Activated CD4-positive, alpha-beta T cell treated with anti-CD3 and anti-CD28 coated beads, Interleukin-2, amount 50 U/mL, for 16 hours (primary cell): ENCODE measurements around the gene MGRN1.

ENCODE experiments used
- DNase-seq: peaks from one replicate; pipeline ENCODE4 v3.0.0-alpha.2; 2020

The MGRN1 gene

DNA sequence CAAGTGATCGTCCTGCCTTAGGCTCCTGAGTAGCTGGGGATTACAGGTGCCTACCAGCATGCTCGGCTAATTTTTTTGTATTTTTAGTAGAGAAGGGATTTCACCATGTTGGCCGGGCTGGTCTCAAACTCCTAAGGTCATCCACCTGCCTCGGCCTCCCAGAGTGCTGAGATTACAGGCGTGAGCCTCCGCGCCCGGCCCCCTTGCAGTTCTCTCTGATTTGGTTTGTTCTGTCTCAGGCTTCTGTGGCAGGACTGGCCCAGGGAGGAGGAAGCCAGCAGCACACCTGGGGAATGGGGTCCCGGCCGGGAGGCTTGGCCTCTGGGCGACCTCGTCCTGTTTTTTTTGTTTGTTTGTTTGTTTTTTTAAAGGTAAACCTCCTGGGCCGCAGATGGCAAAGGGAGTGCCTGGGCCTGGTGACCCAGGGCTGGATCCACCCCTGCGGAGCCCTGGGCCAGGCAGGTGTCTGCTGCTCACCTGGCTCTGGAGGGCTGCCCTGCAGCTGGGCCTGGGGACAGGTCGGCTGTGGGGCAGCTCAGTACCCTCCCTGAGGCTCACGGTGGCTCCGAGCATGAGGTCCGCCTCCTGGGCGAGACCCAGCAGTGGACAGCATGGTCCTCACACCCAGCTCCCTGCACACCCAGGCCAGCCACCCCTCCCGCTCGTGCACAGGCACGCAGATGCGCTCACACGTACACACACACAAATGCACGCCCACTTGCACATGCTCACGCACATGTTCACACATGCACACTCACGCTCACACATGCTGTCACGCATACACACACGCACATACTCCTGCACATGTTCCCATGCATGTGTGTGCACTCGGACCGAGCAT, 65.5 kb downstream of the MGRN1 start:
- DNase-seq, result no peak

DNA sequence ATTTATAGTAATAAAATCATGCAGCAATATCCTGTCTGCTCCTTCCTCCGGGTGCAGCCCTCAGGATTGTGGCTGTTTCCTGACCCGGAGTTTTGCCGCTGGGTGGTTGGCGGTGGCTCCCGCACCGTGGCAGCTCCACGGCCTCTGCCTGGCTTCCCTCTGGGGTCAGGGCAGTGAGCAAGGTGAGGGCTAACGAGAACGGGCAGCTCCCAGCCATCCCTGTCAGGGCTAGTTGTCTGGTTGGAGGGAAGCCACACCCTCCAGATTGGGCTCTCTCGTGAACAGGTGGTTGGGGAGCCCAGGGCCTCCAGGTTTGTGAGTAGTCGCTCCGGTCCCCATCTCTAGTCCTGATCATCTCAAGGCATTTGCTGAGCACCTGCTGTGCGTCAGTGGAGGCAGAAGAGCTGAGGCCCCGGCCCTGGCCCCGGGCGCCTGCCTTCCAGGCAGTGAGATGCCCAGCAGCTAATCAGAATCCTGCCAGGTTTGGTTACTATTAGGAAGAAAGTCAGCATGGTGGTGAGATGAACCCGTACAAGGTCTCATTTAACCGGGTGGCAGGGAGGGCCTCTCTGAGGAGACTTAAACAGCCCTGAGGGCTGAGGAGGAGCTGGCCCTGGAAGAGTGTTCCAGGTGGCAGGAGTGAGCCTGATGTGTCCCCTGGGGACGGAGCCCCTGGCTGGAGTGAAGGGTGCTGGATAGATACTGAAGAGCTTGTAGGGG, 66.5 kb downstream of the MGRN1 start:
- no peak for DNase-seq

DNA sequence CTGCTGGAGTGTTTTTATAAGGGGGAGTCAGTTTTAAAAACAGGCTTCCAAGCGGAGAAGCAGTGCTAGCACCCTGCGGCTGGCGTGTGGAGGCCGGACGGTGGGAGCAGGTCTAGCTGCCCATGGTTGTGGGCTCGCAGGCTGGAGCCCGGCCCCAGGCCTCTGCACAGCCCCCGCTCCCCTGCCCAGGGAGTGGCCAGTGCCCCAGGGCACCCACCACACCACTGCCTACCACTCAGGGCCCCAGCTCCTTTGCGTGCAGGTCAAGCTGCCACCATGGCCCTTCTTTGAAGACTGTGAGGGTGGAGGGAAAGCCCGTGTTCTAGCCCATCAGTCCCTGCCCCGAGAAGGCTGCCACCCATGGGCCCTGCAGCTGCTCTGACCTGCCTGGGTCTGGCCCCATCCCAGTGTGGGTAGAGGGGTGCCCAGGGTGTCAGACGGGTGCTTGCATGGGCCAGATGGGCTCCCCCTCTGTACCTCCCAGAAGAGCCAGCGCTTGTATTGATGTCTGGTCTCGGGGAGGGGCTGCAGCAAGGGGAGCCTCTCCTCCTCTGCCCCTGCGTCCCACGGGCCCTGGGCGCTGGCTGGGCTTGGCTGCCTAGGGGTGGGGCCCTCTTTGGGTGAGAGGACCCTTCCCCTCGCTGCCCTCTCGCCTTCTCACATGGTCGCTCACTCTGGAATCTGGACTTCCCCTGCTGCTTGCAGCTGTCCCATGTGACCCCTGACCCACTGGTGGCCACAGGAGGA, 67.2 kb downstream of the MGRN1 start:
- DNase-seq, result no peak

DNA sequence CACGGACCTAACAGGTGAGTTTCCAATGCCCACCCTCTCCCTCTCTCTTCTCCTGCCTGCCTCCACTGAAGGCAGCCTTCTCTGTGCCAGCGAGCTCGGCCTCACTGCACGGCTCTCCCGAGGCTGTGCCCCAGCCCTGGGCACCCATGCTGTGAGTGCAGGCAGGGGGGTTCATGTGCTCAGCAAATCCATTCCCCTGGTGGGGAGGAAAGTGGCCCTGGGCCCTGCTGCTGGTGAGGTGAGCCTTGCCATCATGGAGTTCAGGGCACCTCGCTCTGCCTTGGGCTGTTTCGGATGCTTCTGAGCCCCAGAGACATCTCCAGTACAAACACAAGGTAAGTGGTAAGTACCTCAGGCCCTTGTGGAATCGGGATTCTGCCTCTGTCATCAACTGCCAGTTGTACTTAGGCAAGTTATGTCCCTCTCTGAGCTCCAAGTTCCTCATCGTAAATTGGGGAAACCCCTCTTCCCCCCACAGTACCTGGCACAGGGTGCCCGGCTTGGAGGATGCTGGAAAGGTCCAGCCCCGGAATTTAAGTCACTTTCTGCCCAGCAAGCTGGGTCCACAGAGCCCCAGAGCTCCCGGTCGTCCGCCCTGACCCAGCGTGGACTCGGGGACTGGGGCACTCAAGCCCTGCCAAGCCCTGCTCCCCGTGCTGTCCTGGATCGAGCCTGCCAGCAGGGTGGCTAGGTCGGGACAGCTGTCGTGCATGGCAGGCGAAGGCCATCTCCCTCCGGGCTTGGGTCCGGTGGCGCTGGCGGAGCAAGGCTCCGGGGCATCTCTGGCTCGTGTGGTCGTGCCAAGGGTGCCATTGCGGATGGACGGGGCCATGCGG, 68.1 kb downstream of the MGRN1 start:
- no peak for DNase-seq

DNA sequence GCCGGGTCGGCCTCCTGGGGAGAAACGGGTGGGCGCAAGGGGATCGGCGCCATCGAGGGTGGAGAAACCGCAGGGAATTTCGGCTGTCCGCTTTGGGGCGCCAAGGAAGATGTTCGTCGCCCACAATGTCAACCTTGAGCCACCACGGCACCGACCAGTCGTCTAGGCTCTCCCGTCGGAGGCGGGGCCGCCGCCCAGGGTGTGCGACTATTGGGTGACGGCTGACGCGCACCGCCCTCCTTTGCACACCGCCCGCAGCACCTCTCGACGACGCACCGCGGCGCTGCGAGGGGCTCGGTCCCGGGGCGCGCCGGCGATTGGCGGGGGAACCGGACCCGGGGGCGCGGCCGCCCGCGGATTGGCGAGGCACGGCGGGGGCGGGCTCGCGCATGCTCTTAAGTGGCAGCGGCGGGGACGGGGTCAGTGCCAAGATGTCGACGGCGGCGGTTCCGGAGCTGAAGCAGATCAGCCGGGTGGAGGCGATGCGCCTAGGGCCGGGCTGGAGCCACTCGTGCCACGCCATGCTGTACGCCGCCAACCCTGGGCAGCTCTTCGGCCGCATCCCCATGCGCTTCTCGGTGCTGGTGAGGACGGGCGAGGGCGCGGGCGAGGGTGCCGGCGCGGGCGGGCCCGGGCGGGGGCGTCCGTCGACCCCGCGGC, 68.8 kb downstream of the MGRN1 start, which contains the start of gene NUDT16L1:
Gene NUDT16L1 (plus strand): TSS at position 267 of the 660 bp plus-strand sequence. CDS start 165 bp downstream, at position 432.
- DNase-seq, result peak; percentile 97

DNA sequence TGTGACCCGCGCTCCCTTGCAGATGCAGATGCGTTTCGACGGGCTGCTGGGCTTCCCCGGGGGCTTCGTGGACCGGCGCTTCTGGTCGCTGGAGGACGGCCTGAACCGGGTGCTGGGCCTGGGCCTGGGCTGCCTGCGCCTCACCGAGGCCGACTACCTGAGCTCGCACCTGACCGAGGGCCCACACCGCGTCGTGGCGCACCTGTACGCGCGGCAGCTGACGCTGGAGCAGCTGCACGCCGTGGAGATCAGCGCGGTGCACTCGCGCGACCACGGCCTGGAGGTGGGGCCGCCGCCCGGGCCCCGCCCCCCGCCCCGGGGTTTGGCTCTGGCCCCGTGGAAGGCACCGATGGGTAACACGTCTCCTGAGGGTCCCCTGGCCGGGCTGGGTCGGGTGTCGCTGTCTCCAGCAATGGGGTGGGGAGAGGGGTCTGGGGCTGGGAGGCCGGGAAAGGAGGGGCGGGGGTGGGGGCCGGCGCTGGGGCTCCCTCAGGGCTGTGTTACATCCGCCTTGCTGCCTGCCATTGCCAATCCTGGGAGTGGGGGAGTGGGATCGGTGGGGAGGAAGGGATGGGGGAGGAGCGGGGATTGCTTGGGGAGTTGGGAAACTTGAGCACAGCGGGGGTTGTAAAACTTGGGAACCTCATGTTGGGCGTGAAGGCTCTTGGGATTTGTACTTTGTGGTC, 69.5 kb downstream of the MGRN1 start:
- DNase-seq, result peak; percentile 40

DNA sequence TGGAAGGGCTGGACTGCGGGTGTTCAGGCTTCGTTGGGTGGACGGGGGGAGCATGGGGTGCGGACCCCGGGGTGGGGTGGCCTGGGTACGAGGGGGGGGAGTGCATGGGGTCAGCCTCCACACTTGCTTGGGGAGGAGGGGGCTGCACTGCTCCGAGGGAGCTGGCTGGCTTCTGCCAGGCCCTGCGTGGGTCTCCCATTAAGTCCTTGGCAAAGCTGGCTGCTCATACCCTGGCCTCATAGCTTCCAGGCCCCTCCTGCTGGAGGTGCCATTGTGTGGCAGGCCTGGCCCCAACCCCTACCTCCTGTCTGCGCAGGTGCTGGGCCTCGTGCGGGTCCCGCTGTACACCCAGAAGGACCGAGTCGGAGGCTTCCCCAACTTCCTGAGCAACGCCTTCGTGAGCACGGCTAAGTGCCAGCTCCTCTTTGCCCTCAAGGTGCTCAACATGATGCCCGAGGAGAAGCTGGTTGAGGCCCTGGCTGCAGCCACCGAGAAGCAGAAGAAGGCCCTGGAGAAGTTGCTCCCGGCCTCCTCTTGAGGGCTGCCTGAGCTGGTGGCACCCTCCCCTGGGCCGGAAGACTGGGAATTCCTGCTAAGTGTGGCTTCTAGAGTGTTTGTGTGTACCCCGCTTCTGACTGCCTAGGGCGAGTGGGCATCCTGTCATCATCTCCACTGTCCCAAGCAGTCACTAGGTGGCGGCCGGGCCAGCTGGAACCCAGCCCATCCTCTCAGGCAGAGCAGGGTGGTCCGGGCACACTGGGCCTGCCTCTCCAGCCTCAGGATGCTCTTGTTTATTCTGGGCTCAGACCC, 70.2 kb downstream of the MGRN1 start:
- no peak for DNase-seq

DNA sequence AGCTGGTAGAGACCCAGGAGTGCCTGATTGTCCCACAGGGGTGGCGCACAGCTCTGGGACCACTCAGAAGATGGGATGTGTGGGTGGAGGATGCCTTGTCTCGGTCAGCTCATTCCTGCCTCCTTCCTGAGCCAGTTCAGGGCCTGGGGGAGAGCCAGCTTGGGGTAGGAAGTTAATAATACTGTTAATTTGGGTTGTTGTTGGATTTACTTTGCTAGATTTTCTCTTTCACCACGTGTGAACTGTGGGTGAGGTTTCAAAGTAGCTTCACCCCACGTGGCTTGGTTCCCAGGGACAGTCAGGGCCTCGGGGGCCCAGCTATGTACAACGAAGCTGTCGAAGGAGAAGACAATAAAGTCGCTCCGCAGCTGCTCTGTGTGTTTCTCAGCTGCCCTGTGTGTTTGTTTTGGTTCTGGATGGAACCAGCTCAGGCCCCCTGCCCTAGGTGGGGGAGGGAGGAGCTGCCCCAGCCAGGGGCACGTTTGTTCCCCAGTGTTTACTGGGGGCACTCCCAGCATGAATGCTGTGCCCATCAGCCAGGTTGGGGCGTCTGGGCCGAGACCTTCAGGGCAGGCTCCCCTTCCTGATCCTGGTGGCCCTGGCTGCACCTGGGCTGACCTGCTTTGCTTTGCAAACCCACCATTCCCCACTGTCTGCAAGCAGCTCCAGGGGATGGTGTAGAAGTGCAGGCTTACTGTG, 71.0 kb downstream of the MGRN1 start:
- DNase-seq, result no peak

DNA sequence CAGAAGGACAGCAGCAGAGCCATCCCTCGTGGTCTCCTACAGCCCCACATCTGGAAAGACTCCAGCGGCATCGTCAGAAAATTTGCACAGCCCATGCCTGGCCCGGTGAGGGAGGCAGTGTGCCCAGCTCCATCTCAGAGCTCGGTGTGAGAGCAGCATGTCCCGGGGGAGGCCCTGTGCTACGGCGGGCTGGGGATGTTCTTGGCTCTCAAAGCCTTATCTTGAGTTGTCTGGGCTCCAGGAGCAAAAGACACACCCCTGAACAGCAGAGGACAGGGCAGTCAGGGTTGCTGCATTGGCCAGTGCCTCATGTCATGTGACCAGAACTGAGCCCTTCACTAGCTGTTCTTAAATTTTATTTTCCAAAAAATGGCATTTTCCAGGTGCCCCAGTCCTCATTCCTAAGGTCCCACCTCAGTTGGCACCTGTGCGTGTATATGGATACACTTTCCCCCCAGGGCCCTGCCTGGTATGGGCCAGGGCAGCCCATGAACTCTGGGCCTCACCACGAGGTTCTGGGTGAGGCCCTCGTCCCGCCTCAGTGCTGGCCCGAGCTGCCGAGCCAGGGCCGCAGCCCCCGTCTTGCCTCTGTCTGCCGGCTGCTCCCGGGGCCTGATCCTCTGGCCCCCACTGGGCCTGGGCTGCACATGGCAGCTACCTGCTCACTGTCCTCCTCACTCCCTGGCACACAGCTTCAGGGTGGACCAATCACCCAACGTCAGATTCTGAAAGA, 71.7 kb downstream of the MGRN1 start:
- no peak for DNase-seq

DNA sequence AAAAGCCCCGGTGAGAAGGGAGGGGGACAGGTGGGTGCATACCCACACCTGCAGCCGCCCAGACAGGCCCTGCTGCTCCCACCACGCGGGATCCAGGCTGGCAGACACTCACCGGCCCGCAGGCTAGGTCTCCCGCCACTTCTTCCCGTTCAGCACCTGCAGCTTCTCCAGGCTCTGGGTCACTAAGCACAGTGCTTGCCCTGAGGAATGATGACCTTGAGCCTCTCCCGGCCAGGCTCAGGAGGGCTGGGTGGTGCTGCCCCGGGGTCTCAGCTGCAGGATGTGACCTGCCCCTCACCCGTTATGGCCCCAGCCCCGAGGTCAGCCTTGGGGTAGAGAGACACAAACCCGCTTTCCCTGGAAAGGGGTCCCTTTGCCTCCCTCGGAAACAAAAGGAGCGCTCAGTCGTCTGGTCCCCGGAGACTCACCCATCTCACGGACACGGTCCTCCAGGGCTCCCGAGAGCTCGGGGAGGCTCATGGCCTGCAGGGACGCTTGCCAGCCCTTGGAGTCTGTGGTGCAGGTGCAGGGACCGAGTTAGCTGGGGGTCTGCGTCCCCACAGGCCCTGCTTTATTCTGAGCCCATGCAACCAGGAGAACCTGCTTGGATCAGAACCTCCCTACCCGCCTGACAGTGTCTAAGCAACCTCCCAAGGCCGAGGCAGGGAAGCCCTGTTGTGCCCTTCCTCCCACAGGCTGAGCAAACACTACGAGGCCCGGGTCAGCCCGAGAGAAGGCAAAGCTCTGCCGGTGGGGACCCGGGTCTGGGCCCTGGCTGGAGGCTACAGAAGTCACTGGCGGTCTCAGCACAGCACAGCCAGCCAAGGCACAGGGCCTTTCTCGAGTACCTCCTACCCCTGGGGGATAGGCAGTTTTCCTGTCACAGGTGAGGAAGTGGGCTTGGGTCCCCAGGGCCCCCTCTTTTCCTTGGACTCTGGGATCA, 72.5 kb downstream of the MGRN1 start:
- DNase-seq, result no peak

DNA sequence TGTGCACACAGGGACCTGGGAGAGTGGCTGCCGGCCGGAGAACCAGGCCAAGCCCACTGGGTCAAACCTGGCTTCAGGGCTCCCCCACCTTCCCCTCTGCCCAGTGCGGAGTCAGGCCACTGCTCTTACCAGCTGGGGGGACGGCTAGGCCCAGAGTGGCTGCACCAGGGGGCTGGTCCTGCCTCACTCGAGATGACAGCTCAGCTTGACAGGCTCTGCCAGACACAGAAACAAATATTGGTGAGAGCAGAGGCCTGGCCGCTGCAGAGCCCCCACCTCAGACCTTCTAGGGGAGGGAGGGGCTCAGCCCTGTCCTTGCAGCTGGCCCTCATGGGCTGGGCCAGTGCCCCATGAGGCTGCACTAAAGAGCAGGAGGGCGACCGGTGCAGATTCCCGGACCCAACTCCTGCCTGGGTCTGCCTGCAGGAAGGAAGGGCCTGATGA, 73.2 kb downstream of the MGRN1 start:
- no peak for DNase-seq

DNA sequence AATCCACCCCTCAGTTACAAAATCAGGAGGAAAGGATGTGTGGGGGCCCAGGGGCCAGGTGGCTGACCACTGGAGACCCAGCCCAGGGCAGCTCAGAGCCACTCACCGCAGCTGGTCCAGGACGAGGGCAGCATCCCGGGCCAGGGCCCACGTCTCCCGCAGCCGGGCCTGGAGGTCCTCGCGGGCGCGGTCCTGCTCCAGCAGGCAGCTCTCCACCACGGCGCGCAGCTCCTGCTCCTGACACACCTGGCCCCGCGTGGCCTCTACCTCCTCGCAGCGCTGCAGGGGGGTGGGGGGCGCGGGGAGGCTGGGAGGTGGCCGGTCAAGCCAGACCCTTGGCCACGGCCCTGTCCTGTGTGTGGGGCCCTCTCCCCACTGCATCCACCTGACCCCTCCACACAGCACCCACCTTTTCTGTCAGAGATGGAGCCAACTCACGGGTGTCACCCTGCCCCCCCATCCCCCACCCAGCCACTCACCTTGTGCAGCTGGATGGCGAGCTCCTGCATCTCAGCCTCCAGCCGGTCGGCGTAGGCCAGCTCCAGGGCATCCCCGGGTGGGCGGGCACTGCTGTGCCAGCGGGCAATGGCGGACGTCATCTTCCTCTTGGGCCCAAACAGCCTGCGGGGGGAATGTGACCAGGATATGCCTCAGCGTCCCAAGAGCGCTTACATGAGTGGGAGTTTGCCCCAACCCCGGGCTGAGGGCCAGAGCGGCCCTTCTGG, 73.9 kb downstream of the MGRN1 start:
- DNase-seq, result no peak

DNA sequence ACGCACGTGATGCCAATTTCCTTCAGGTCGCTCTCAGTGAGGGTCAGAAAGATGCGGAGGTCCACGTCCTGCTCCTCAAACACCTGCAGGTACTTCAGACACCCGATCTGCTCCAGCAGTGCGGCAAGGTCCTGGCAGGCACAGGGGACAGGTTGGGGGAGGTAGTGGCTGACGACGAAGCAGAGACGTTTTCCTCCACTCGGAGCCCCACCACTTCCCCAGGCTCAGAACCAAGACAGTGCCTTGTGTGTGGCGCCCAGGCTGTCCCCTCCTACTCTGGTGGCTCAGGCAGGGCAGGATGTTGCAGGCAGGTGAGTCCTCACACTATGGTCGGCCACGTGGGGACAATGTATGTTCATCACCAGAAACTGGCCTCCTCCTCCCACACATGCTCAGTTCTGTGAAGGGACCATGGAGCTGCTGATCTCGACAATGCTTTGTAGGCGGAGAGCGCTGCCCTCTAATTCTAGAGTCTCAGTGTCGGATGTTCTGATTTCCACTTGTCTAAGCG, 74.5 kb downstream of the MGRN1 start:
- no peak for DNase-seq

DNA sequence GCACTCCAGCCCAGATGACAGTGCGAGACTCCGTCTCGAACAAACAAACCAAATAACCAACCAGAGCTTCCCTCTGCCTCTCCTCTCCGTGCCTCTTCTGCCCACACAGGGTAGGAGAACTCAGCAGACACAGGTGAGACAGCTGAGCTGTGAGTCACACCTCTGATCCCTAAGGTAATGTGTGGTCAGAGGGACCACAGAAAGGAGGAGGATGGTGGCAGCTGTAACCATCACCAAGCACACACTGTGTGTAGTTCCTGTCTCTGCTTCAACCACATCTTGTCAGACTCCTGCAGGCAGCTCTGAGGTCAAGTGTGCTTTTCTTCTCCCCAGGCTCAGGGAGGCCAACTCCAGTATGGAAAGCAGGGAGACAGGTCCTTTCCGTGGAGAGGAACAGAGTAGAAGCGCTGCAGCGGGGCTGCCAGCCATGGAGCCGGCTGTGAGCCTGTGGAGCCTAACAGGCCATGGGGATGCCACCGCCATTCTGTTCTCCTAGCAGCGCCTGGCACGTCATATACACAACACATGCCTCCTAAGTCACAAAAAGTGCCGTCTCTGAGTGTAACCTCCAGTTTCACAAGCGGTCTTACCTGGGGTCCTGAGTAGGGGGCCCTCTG, 75.9 kb downstream of the MGRN1 start:
- no peak for DNase-seq

DNA sequence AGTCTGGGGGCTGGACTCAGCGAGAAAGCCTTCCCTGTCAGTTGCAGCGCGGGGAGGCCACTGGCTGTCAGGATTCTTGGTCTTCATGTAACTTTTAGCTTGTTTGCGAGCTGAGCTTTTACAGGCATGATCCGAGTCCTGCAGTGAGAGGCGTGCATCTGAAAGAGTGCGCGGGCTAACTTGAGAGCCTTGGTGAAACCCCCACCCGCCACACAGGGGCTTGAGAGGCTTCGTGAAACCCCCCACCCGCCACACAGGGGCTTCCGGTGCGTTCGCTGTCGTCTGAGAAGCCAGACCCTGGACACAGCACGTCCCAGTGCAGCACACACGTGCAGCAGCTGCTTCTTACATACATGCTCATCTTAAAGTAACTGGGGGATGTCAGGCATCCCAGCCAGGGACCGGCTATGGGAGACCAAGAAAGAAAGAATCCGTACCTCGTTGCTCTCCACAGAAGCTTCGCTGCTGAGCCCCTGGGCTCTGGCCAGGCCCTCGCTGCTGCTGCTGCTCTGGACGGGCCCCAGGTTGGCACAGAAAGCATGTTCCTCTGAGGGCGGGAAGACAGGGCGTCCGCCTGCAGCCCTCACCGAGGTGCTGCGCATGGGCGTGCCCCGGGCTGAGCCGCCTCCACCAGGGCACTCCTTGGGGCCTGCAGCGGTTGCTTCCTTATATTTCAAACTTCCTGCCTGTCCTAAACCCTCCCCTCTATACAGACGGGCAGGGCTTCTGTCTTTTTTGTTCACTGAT, 76.5 kb downstream of the MGRN1 start:
- DNase-seq, result no peak
